IPS-20b (cell line): Measurements from ENCODE around the gene NECTIN2.

Experiments used
- H3K27ac ChIP-seq: one replicate; pipeline ENCODE4 v1.5.1; 2013; ENCODE audit warnings: low read length
- H3K27me3 ChIP-seq: 2 replicates; pipeline ENCODE4 v1.6.1; 2013; ENCODE audit warnings: mild to moderate bottlenecking, low read length, inconsistent platforms; ENCODE audit not compliant: insufficient read depth
- H3K36me3 ChIP-seq: 2 replicates; pipeline ENCODE4 v1.6.1; 2013; ENCODE audit warnings: low read depth, mild to moderate bottlenecking, inconsistent platforms, low read length, moderate library complexity; ENCODE audit not compliant: insufficient read depth
- H3K4me1 ChIP-seq: 2 replicates; pipeline ENCODE4 v1.6.1; 2013; ENCODE audit warnings: mild to moderate bottlenecking, control low read depth, inconsistent platforms, low read length, moderate library complexity; ENCODE audit not compliant: insufficient read depth
- H3K4me3 ChIP-seq: 2 replicates; pipeline ENCODE4 v1.5.1; 2013; ENCODE audit warnings: mild to moderate bottlenecking, low read length, inconsistent platforms
- H3K9ac ChIP-seq: 2 replicates; pipeline ENCODE4 v1.6.1; 2013; ENCODE audit warnings: low read depth, mild to moderate bottlenecking, inconsistent platforms, low read length, moderate library complexity
- H3K9me3 ChIP-seq: 2 replicates; pipeline ENCODE4 v1.6.1; 2013; ENCODE audit warnings: mild to moderate bottlenecking, low read depth, low read length, inconsistent platforms; ENCODE audit not compliant: insufficient read depth

The NECTIN2 gene

GRCh38 chr19:44845612-44846454 lies at the start of gene NECTIN2:
Gene NECTIN2 (plus strand): TSS chr19:44846297. CDS start chr19:44846526, 229 bp downstream.
- Histone ChIP-seq H3K9me3 (no peaks in the 10 kb centered on the region), H3K4me3 (peak within 1 kb of the TSS; percentile 76), H3K27me3 (peaks cover 4% of the 10 kb centered on the region), H3K36me3 (peaks cover 10% of the 10 kb centered on the region; the same call in 1 of the 2 replicates), H3K9ac (peak within 1 kb of the TSS; percentile 93), H3K4me1 (peaks cover 20% of the 10 kb centered on the region), H3K27ac (peak within 1 kb of the TSS; percentile 86)

- peak overlapping the region; percentile 53; the same call in 1 of the 2 replicates for H3K9ac ChIP-seq
- no peaks in the 10 kb centered on the region for H3K4me1 ChIP-seq
- no peaks in the 10 kb centered on the region for H3K9me3 ChIP-seq
- no peaks in the 10 kb centered on the region for H3K27me3 ChIP-seq
- H3K36me3 ChIP-seq, result peaks cover 30% of the 10 kb centered on the region
- no peak overlapping the region for H3K27ac ChIP-seq
- H3K4me3 ChIP-seq, result no peak overlapping the region
Observed at GRCh38 chr19:44796701-44797115, 49.4 kb upstream of the NECTIN2 start.

GRCh38 chr19:44799627-44800346 lies 46.3 kb upstream of the NECTIN2 start:
- no peak overlapping the region for H3K4me3 ChIP-seq
- peak overlapping the region; percentile 46; the same call in 1 of the 2 replicates for H3K9ac ChIP-seq

GRCh38 chr19:44800461-44800860 lies 45.6 kb upstream of the NECTIN2 start:
- Histone ChIP-seq H3K9me3 (no peaks in the 10 kb centered on the region), H3K36me3 (peaks cover 12% of the 10 kb centered on the region; the same call in 1 of the 2 replicates), H3K27me3 (peaks cover 33% of the 10 kb centered on the region), H3K9ac (peak overlapping the region; percentile 46; the same call in 1 of the 2 replicates), H3K4me1 (no peaks in the 10 kb centered on the region), H3K4me3 (no peak overlapping the region), H3K27ac (peak overlapping the region; percentile 27)

More at GRCh38 chr19:44799627-44800346, 46.3 kb upstream of the NECTIN2 start:
- peaks cover 26% of the 10 kb centered on the region for H3K27me3 ChIP-seq
- peak overlapping the region; percentile 27 for H3K27ac ChIP-seq
- no peaks in the 10 kb centered on the region for H3K9me3 ChIP-seq
- peaks cover 15% of the 10 kb centered on the region; the same call in 1 of the 2 replicates for H3K36me3 ChIP-seq
- no peaks in the 10 kb centered on the region for H3K4me1 ChIP-seq

- peaks cover 42% of the 10 kb centered on the region for H3K27me3 ChIP-seq
- no peak overlapping the region for H3K27ac ChIP-seq
- H3K9me3 ChIP-seq, result no peaks in the 10 kb centered on the region
- no peak overlapping the region for H3K9ac ChIP-seq
- H3K4me1 ChIP-seq, result peaks cover 8% of the 10 kb centered on the region
- H3K36me3 ChIP-seq, result no peaks in the 10 kb centered on the region
- no peak overlapping the region for H3K4me3 ChIP-seq
Observed at GRCh38 chr19:44803442-44804428, 42.4 kb upstream of the NECTIN2 start.

- Histone ChIP-seq H3K4me3 (no peak overlapping the region), H3K36me3 (no peaks in the 10 kb centered on the region), H3K27me3 (peaks cover 50% of the 10 kb centered on the region), H3K4me1 (peaks cover 20% of the 10 kb centered on the region), H3K9ac (no peak overlapping the region), H3K9me3 (no peaks in the 10 kb centered on the region), H3K27ac (no peak overlapping the region)
Observed at GRCh38 chr19:44806291-44806690, 39.8 kb upstream of the NECTIN2 start.

- peaks cover 51% of the 10 kb centered on the region for H3K27me3 ChIP-seq
- no peak overlapping the region for H3K4me3 ChIP-seq
- no peak overlapping the region for H3K27ac ChIP-seq
- no peaks in the 10 kb centered on the region for H3K9me3 ChIP-seq
- no peak overlapping the region for H3K9ac ChIP-seq
- no peaks in the 10 kb centered on the region for H3K36me3 ChIP-seq
- peaks cover 20% of the 10 kb centered on the region for H3K4me1 ChIP-seq
Observed at GRCh38 chr19:44807162-44807561, 38.9 kb upstream of the NECTIN2 start.

- Histone ChIP-seq H3K27ac (no peak overlapping the region), H3K9ac (peak overlapping the region; percentile 85; the same call in 1 of the 2 replicates), H3K4me1 (peaks cover 20% of the 10 kb centered on the region), H3K36me3 (no peaks in the 10 kb centered on the region), H3K9me3 (no peaks in the 10 kb centered on the region), H3K4me3 (peak overlapping the region; percentile 80), H3K27me3 (peaks cover 44% of the 10 kb centered on the region)
Observed at GRCh38 chr19:44807652-44808462, 38.2 kb upstream of the NECTIN2 start.

- peak within 1 kb of the TSS; percentile 85 for H3K9ac ChIP-seq
- peaks cover 4% of the 10 kb centered on the region for H3K36me3 ChIP-seq
- peaks cover 36% of the 10 kb centered on the region for H3K27me3 ChIP-seq
- peaks cover 20% of the 10 kb centered on the region for H3K4me1 ChIP-seq
- H3K9me3 ChIP-seq, result no peaks in the 10 kb centered on the region
- H3K4me3 ChIP-seq, result peak within 1 kb of the TSS; percentile 80
- no peak within 1 kb of the TSS for H3K27ac ChIP-seq
Observed at GRCh38 chr19:44808463-44809371, 37.4 kb upstream of the NECTIN2 start, which contains the start of gene BCAM. Gene BCAM (plus strand): TSS chr19:44809103. CDS start chr19:44809125, 22 bp downstream.
